Fibroblast of villous mesenchyme (primary cell): ENCODE measurements around the gene ZNF57. TPM values are rescaled to one million over a fixed set of nuclear protein-coding genes. Genes with fewer than 3 reads are reported as not detected.
"Not testable (repeated sequence)": the region's sequence is repeated elsewhere in the genome, so short reads cannot be mapped to it uniquely, and the experiment has no call there.

ENCODE experiments used
- DNase-seq: peaks from one replicate; pipeline ENCODE4 v3.0.0-alpha.2; 2010; ENCODE audit warnings: low read depth
- H3K4me3 ChIP-seq: 2 replicates; pipeline ENCODE4 v1.5.1; 2011; ENCODE audit warnings: low read depth, mild to moderate bottlenecking, low read length
- total RNA-seq: library from RNA; depleted of rRNA; stranded (reverse); fragments of >200 nt; gene quantifications from 2 replicates; pipeline ENCODE4 v1.2.3, GENCODE V29; 2012
- TF ChIP-seq, protein P1 (sequence below): IDR thresholded peaks from 2 replicates; pipeline ENCODE4 v1.5.1; 2012; ENCODE audit warnings: low read depth, mild to moderate bottlenecking, low read length; ENCODE audit not compliant: insufficient read depth

ZNF57 gene
- total RNA-seq, 1 donor: 6.0 TPM

DNA sequence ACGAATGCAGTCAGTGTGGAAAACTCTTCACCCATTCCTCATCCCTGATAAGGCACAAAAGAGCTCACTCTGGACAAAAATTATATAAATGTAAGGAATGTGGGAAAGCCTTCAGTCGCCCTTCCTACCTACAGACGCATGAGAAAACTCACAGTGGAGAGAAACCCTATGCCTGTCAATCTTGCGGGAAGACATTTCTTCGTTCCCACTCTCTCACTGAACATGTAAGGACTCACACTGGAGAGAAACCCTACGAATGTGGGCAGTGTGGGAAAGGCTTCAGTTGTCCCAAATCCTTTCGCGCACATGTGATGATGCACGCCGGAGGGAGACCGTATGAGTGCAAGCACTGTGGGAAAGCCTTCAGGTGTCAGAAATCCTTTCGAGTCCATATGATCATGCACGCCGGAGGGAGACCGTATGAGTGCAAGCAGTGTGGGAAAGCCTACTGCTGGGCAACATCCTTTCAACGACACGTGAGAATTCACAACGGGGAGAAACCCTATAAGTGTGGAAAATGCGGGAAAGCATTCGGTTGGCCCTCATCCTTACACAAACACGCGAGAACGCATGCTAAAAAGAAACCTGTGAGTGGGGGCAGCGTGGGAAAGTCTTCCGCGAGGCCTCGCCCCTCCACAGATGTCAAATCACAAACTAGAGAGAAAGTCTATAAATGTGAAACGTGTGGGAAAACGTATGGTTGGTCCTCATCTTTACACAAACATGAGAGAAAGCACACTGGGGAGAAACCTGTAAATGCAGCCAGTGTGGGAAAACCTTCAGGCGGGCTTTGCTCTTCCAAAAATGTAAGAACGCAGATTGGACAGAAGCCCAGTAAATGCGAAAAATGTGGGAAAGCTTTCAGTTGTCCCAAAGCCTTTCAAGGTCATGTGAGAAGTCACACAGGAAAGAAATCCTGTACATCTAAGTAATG lies 23.1 kb upstream of the ZNF57 start:
- TF ChIP-seq, protein P1, sequence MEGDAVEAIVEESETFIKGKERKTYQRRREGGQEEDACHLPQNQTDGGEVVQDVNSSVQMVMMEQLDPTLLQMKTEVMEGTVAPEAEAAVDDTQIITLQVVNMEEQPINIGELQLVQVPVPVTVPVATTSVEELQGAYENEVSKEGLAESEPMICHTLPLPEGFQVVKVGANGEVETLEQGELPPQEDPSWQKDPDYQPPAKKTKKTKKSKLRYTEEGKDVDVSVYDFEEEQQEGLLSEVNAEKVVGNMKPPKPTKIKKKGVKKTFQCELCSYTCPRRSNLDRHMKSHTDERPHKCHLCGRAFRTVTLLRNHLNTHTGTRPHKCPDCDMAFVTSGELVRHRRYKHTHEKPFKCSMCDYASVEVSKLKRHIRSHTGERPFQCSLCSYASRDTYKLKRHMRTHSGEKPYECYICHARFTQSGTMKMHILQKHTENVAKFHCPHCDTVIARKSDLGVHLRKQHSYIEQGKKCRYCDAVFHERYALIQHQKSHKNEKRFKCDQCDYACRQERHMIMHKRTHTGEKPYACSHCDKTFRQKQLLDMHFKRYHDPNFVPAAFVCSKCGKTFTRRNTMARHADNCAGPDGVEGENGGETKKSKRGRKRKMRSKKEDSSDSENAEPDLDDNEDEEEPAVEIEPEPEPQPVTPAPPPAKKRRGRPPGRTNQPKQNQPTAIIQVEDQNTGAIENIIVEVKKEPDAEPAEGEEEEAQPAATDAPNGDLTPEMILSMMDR: no peak
- H3K4me3 ChIP-seq: no peak overlapping the region
- DNase-seq: no peak

DNA sequence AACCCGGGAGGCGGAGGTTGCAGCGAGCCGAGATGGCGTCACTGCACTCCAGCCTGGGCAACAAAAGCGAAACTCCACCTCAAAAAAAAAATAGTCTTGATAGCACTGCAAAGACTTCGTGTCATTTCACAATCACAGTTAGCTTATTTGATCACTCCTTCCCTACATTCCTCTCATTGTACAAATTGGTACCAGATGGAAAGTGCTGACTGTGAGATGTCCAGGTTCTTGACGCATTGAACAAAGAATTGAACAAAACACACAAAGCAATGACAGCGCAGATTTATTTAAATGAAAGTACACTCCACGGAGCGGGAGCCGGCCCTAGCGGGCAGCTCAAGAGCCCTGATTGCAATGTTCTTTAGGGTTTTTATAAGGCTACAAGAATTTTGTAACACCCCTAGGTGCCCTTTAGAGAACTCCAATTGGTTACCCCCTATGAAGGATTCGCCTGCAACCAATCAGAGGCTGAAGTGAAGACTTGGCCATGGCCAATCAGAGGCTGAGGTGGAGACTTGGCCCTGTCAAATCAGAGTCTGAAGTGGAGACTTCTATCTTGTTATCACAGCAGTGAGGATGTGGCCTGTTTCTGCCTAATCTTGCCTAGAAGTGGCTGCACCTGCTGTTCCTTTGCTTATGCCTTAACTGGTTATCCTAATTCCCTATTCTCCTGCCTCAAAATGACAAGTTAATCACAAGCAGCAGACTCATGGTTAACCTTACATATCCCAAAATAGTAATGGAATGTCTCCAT lies 16.9 kb upstream of the ZNF57 start:
- no peak overlapping the region for H3K4me3 ChIP-seq
- DNase-seq: no peak
- TF ChIP-seq, protein P1: no peak

GRCh38 chr19:2885736-2886135 lies 15.0 kb upstream of the ZNF57 start:
- no peak for DNase-seq
- no peak overlapping the region for H3K4me3 ChIP-seq
- TF ChIP-seq, protein P1: no peak

DNA sequence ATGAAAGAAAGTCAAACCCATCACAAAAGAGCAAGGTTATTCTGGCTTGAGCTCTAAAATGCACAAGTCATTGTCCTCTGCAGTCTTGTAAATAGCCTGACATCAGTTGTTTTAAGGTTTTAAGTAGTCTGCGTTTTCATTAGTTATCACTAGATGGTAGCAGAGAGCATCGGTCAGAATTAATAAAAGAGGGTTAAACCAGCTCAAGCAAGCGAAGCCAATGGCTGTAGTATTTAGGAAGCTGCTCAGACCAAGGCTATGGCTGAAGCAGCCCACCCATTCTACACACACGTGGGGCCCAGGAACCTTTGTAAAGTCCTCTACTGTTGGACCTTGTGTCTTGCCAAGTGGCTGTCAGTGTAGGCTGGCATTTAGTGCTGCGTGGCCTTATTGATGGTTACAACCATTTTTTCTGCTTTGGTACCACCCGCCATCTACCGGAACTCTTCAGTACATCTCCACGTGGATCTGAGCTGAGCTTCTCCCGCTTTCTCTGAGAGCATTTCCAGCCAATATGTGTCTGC lies 13.3 kb upstream of the ZNF57 start:
- TF ChIP-seq, protein P1: peak; percentile 71
- H3K4me3 ChIP-seq: no peak overlapping the region
- DNase-seq: peak; percentile 78

DNA sequence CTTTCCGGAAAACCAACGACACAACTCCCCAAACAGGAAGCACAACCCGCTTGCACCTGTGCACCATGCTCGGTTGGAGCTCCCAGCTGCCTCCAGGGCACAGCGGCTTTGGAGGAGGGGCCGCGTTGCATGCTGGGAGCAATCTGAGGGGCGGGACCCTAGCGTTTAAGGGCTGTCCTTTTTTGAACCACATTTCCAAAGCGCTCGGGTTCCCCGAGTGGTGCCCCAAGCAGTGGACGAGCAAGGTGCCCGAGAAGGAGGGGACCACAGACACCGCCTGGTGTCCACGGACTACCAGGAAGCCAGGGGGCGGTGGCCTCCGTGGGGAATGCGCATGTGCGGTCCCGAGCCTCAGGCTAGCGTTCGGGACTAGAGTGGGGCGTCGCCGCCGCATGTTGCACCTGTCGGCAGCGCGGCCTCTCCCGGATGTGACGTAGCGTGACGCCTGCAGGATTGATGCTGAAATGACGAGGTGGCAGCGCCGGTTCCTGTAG lies 11.9 kb upstream of the ZNF57 start:
- DNase-seq: peak; percentile 34
- TF ChIP-seq, protein P1: no peak
- H3K4me3 ChIP-seq: peak overlapping the region; percentile 45

DNA sequence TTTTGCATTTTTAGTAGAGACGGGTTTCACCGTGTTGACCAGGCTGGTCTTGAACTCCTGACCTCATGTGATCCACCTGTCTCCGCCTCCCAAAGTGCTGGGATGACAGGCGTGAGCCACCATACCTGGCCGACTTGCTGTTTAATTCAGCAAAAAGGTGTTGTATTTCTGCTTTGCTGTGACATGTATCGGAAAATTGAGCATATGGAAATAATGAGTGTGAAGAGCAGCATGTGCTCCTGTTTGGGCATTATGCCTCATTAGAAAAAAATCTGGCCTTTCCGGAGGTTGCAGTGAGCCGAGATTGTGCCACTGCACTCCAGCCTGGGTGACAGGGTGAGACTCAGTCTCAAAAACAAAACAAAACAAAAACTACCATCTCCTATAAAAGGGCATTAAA lies 10.2 kb upstream of the ZNF57 start:
- not testable (repeated sequence) for DNase-seq, H3K4me3 ChIP-seq

DNA sequence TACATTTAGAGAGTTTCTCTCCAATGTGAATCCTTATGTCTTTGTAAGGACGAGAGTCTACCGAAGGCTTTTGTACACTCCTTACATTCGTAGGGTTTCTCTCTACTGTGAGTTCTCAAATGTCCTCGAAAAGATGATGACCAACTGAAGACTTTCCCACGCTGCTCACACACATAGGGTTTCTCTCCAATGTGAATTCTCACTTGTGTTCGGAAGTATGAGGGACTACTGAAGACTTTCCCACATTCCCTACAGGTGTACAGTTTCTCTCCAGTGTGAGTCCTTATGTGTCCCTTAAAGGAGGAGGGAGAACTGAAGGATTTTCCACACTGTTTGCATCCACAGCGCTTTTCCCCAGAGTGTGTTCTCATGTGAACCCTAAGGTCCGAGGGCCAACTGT lies 4.0 kb upstream of the ZNF57 start:
- no peak for DNase-seq
- TF ChIP-seq, protein P1: no peak
- no peak overlapping the region for H3K4me3 ChIP-seq
